CD14-positive monocyte (primary cell): ENCODE measurements around the gene KDM6B. TPM values are rescaled to one million over a fixed set of nuclear protein-coding genes. Genes with fewer than 3 reads are reported as not detected.

Experiments used
- DNase-seq, 3 donors: peaks; one replicate each; pipeline ENCODE4 v3.0.0-alpha.2; 2011 to 2022
- H2AFZ ChIP-seq: 2 replicates; pipeline ENCODE4 v1.6.0; 2012; ENCODE audit warnings: mild to moderate bottlenecking, low read depth, low read length, inconsistent platforms; ENCODE audit not compliant: insufficient read depth, poor library complexity, severe bottlenecking
- H3K27ac ChIP-seq, 2 donors: 1 replicate in 1 of 2; 2 replicates in 1 of 2; pipeline ENCODE4 v1.5.1; 2012 to 2013; ENCODE audit warnings: low read length in 2 of 2, control low read depth in 1 of 2, inconsistent platforms in 1 of 2, low read depth in 1 of 2, mild to moderate bottlenecking in 1 of 2
- H3K27me3 ChIP-seq, 2 donors: one replicate each; pipeline versions ENCODE4 v1.6.0 to v1.6.1; 2011 to 2013; ENCODE audit warnings: low read length in 2 of 2; ENCODE audit not compliant: control insufficient read depth in 2 of 2, insufficient read depth in 2 of 2
- H3K36me3 ChIP-seq, 2 donors: replicated peaks in 1 of 2; 1 replicate in 1 of 2; 2 replicates in 1 of 2; pipeline versions ENCODE4 v1.5.1 to v1.6.1; 2012 to 2013; ENCODE audit warnings: low read length in 2 of 2, control low read depth in 1 of 2, inconsistent platforms in 1 of 2, mild to moderate bottlenecking in 1 of 2; ENCODE audit not compliant: insufficient read depth in 2 of 2, control insufficient read depth in 1 of 2
- H3K4me1 ChIP-seq, 2 donors: 1 replicate in 1 of 2; 2 replicates in 1 of 2; pipeline versions ENCODE4 v1.5.1 to v1.6.1; 2012 to 2013; ENCODE audit warnings: low read length in 2 of 2, control low read depth in 1 of 2, inconsistent platforms in 1 of 2, mild to moderate bottlenecking in 1 of 2, moderate library complexity in 1 of 2; ENCODE audit not compliant: insufficient read depth in 2 of 2, control insufficient read depth in 1 of 2
- H3K4me2 ChIP-seq: replicated peaks from 2 replicates; pipeline ENCODE3; 2012; ENCODE audit warnings: low read length, moderate library complexity, mild to moderate bottlenecking; ENCODE audit not compliant: poor library complexity, severe bottlenecking; ENCODE audit errors: extremely low read depth
- H3K4me3 ChIP-seq, 3 experiments: fragments of 200-600 bp in 1 of 3; sonication (generic) in 1 of 3; replicated peaks in 1 of 3; 1 replicate in 2 of 3; 2 replicates in 1 of 3; pipeline ENCODE4 v1.5.1; 2011 to 2013; ENCODE audit warnings: low read length in 3 of 3, mild to moderate bottlenecking in 3 of 3, control low read depth in 2 of 3, low read depth in 2 of 3, inconsistent platforms in 1 of 3, moderate library complexity in 1 of 3
- H3K79me2 ChIP-seq: 2 replicates; pipeline ENCODE4 v1.6.0; 2012; ENCODE audit warnings: mild to moderate bottlenecking, control low read depth, inconsistent platforms, low read length, moderate library complexity; ENCODE audit not compliant: insufficient read depth
- H3K9ac ChIP-seq: 2 replicates; pipeline ENCODE4 v1.6.0; 2017; ENCODE audit warnings: low read length, mild to moderate bottlenecking; ENCODE audit not compliant: insufficient read depth, poor library complexity, severe bottlenecking
- H3K9me3 ChIP-seq, 2 donors: replicated peaks in 1 of 2; 1 replicate in 1 of 2; 2 replicates in 1 of 2; pipeline versions ENCODE4 v1.5.1 to v1.6.1; 2012 to 2013; ENCODE audit warnings: low read length in 2 of 2, control low read depth in 1 of 2; ENCODE audit not compliant: control insufficient read depth in 1 of 2, insufficient read depth in 1 of 2
- H4K20me1 ChIP-seq: 2 replicates; pipeline ENCODE4 v1.6.0; 2012; ENCODE audit warnings: mild to moderate bottlenecking, low read length, control low read depth, moderate library complexity; ENCODE audit not compliant: insufficient read depth
- H3K27ac Mint-ChIP-seq, 7 donors: one replicate each; pipeline ENCODE4 v1.8.0; 2020; ENCODE audit warnings: mild to moderate bottlenecking in 7 of 7, mixed read lengths in 7 of 7, moderate library complexity in 6 of 7, inconsistent platforms in 2 of 7
- H3K27me3 Mint-ChIP-seq, 3 donors: one replicate each; pipeline ENCODE4 v1.8.0; 2021 to 2022; ENCODE audit warnings: low read depth in 3 of 3, mild to moderate bottlenecking in 3 of 3, mixed read lengths in 3 of 3, moderate library complexity in 3 of 3, inconsistent platforms in 1 of 3
- H3K36me3 Mint-ChIP-seq, 2 donors: one replicate each; pipeline ENCODE4 v1.8.0; 2020; ENCODE audit warnings: mixed read lengths in 2 of 2, inconsistent platforms in 1 of 2, mild to moderate bottlenecking in 1 of 2
- H3K4me1 Mint-ChIP-seq: one replicate; pipeline ENCODE4 v1.8.0; 2020; ENCODE audit warnings: mild to moderate bottlenecking, mixed read lengths
- H3K4me3 Mint-ChIP-seq, 2 donors: one replicate each; pipeline ENCODE4 v1.8.0; 2020; ENCODE audit warnings: mild to moderate bottlenecking in 2 of 2, mixed read lengths in 2 of 2, moderate library complexity in 1 of 2
- H3K9me3 Mint-ChIP-seq, 7 donors: one replicate each; pipeline ENCODE4 v1.8.0; 2020 to 2022; ENCODE audit warnings: mixed read lengths in 7 of 7, mild to moderate bottlenecking in 6 of 7, moderate library complexity in 6 of 7, inconsistent platforms in 2 of 7
- WGBS: methylation state at CpG from one replicate; pipeline ENCODE4 v1.1.5; 2013; ENCODE audit warnings: missing lambda C conversion rate; ENCODE audit not compliant: insufficient coverage; 5-methylcytosine and 5-hydroxymethylcytosine counted together
- intact Hi-C, 2 donors: fragments of 100-400 bp; cut with micrococcal nuclease; formaldehyde crosslinking; loops; one replicate each; pipeline versions ENCODE4 v1.15.0 to v1.15.1; 2023
- polyA plus RNA-seq, 3 donors: library from polyadenylated mRNA; depleted of rRNA in 1 of 3; unstranded in 2 of 3; stranded (reverse) in 1 of 3; fragments of 300-500 nt in 2 of 3; fragments of >200 nt in 1 of 3; fragmentation: Illumina TruSeq in 2 of 3; gene quantifications; 1 replicate in 2 of 3; 2 replicates in 1 of 3; pipeline ENCODE4 v1.2.3, GENCODE V29; 2012 to 2021
- TF ChIP-seq, protein P1 (sequence below): fragments of 200-600 bp; IDR thresholded peaks from one replicate; pipeline ENCODE4 v1.8.0; 2022; ENCODE audit warnings: antibody characterized with exemption, mild to moderate bottlenecking

The KDM6B gene
- polyA plus RNA-seq, 3 donors: 0.37 to 25.5 (median 0.44) TPM

DNA sequence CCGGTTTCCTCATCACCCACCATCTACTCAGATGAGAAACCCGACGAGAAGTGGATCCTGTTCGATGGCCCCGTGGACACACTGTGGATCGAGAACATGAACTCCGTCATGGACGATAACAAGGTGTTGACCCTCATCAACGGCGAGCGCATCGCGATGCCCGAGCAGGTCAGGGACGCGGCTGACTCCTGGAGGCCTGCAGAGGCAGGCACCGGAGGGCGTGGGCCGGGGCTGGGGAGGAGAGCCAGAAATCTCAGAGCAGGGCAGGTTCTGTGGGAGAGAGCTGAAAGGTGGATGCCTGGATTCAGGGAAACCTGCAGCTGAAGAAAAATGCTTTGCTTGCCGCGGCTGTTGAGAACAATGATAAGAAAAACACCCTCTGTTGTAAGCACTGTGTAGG lies 47.2 kb upstream of the KDM6B start:
- no peak overlapping the region for H3K4me3 ChIP-seq
- peaks cover 0 to 2% of the 10 kb centered on the region in 2 donors for H3K27me3 ChIP-seq
- Mint-ChIP-seq H3K27me3 (peaks cover 2 to 5% (median 4%) of the 10 kb centered on the region in 3 donors), H3K36me3 (no peaks in the 10 kb centered on the region), H3K4me3 (no peak overlapping the region), H3K27ac (no peak overlapping the region), H3K9me3 (no peaks in the 10 kb centered on the region), H3K4me1 (no peaks in the 10 kb centered on the region)
- 98% methylated on average over 16 of the region's 21 CpGs for WGBS
- no peak overlapping the region for H3K27ac ChIP-seq
- no peak overlapping the region for H3K9ac ChIP-seq
- H3K4me1 ChIP-seq: no peaks in the 10 kb centered on the region
- H3K79me2 ChIP-seq: no peaks in the 10 kb centered on the region
- DNase-seq: no peak
- no peaks in the 10 kb centered on the region for H4K20me1 ChIP-seq
- no peak overlapping the region for H2AFZ ChIP-seq
- no peak overlapping the region for H3K4me2 ChIP-seq
- TF ChIP-seq, protein P1, sequence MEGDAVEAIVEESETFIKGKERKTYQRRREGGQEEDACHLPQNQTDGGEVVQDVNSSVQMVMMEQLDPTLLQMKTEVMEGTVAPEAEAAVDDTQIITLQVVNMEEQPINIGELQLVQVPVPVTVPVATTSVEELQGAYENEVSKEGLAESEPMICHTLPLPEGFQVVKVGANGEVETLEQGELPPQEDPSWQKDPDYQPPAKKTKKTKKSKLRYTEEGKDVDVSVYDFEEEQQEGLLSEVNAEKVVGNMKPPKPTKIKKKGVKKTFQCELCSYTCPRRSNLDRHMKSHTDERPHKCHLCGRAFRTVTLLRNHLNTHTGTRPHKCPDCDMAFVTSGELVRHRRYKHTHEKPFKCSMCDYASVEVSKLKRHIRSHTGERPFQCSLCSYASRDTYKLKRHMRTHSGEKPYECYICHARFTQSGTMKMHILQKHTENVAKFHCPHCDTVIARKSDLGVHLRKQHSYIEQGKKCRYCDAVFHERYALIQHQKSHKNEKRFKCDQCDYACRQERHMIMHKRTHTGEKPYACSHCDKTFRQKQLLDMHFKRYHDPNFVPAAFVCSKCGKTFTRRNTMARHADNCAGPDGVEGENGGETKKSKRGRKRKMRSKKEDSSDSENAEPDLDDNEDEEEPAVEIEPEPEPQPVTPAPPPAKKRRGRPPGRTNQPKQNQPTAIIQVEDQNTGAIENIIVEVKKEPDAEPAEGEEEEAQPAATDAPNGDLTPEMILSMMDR: no peak
- intact Hi-C loops: no loop called here
- no peaks in the 10 kb centered on the region for H3K9me3 ChIP-seq
- no peaks in the 10 kb centered on the region for H3K36me3 ChIP-seq

DNA sequence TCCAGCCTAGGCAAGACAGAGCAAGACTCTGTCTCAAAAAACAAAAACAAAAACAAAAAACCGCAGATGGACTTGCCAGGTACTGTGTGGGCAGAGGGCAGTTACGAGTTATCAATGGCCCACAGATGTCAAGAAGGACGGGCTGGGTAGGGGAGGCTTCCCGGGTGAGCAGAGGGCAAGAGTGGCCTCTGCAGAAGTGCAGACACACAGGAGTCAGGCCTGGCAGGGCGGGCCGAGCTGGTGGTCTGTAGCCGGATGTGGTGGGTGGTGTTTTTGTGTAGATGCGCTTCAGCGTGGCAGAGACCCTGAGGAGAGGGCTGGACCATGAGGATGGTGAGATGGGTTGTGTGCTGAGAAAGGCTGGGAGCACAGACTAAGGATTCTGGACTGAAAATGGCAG lies 44.9 kb upstream of the KDM6B start:
- intact Hi-C loops: no loop called here
- WGBS: 94% methylated on average over 6 of the region's 9 CpGs
- no peak overlapping the region for H3K4me3 ChIP-seq
- H3K27ac ChIP-seq: no peak overlapping the region
- H3K36me3 ChIP-seq: no peaks in the 10 kb centered on the region
- no peak for DNase-seq
- no peak overlapping the region for H3K9ac ChIP-seq
- H4K20me1 ChIP-seq: no peaks in the 10 kb centered on the region
- Mint-ChIP-seq H3K36me3 (no peaks in the 10 kb centered on the region), H3K27me3 (peaks cover 0 to 5% (median 5%) of the 10 kb centered on the region in 3 donors), H3K9me3 (no peaks in the 10 kb centered on the region), H3K4me3 (no peak overlapping the region), H3K4me1 (peaks cover 3% of the 10 kb centered on the region), H3K27ac (no peak overlapping the region)
- H2AFZ ChIP-seq: no peak overlapping the region
- TF ChIP-seq, protein P1: no peak
- H3K79me2 ChIP-seq: no peaks in the 10 kb centered on the region
- no peaks in the 10 kb centered on the region for H3K9me3 ChIP-seq
- H3K27me3 ChIP-seq: no peaks in the 10 kb centered on the region
- no peak overlapping the region for H3K4me2 ChIP-seq
- H3K4me1 ChIP-seq: no peaks in the 10 kb centered on the region
